Astrocyte of the cerebellum (primary cell): Measurements from ENCODE around the gene RFX6.

Source experiments
- DNase-seq: peaks from one replicate; pipeline ENCODE4 v3.0.0-alpha.2; 2011; ENCODE audit warnings: low read depth
- H3K4me3 ChIP-seq: 2 replicates; pipeline ENCODE4 v1.5.1; 2011; ENCODE audit warnings: mild to moderate bottlenecking, low read depth, low read length, moderate library complexity
- CTCF ChIP-seq: IDR thresholded peaks from 2 replicates; pipeline ENCODE4 v1.5.1; 2012; ENCODE audit warnings: low read length, low read depth, moderate library complexity, mild to moderate bottlenecking; ENCODE audit errors: missing control alignments
- in situ Hi-C: cut with HindIII; loops from 2 replicates; pipeline ENCODE4 v1.10.0; 2017; ENCODE audit warnings: low sequenced_read_pairs

Gene RFX6

GRCh38 chr6:116888732-116889360 lies 11.8 kb downstream of the RFX6 start:
- in situ Hi-C loops: no loop called here
- TF ChIP-seq CTCF: no peak
- DNase-seq: no peak
- no peak overlapping the region for H3K4me3 ChIP-seq

- in situ Hi-C loops: no loop called here
- H3K4me3 ChIP-seq: no peak overlapping the region
- TF ChIP-seq CTCF: no peak
- DNase-seq: no peak
Measured at GRCh38 chr6:116894669-116895068, 17.6 kb downstream of the RFX6 start.

DNA sequence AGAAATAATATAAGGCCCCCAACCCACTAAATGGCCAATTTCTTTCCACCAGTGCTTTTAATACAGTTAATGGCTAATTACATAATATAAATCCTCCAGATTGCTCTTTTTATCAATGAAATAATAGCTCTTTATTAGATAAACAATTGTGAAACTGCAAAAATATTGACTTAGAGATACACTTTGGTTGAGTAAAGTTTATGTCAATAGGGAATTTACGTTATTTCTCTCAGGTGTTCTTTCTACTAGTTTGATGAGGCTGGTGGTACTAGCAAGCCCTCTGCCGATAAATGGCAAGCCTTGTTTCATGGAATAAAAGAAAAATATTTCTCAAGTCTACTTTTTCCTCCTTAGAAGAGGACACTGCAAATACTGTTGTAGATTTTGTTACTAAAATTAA lies 18.9 kb downstream of the RFX6 start:
- TF ChIP-seq CTCF: no peak
- DNase-seq: no peak
- H3K4me3 ChIP-seq: no peak overlapping the region
- in situ Hi-C loops: no loop called here

- in situ Hi-C loops: no loop called here
- no peak for TF ChIP-seq CTCF
- no peak for DNase-seq
Measured at GRCh38 chr6:116902634-116903033, 25.6 kb downstream of the RFX6 start.

DNA sequence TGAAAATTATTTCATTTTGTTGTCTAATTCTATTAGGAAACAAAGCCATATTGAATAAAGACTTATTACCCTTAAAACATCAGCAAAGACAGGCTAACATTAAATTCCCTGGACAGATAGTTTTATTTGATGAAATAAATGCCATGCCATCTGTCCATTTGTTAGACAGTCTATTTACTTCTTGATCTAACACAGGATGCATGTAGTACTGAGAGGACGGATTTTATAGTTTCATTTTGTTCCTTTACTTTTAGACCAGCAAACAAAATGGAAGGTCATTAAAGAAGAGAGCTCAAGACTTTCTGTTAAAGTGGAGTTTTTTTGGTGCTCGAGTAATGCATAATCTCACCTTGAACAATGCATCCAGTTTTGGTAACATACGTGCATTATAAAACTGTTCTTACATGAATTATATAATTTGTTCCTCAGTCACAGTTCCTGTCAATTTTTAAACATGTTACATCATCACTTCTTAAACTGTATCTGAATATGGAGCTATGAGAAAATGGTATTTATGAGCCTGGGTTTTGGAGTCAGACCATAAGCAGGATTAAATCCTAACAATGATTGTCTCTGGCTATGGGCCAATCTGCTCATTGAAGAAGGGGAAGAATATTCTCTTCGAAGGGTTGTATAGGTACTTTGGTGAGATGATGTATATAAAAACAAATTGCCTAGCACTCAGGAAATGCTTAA lies 46.0 kb downstream of the RFX6 start:
- TF ChIP-seq CTCF: no peak
- H3K4me3 ChIP-seq: no peak overlapping the region
- in situ Hi-C loops: no loop called here
- DNase-seq: no peak

More at GRCh38 chr6:116902634-116903033, 25.6 kb downstream of the RFX6 start:
- no peak overlapping the region for H3K4me3 ChIP-seq

DNA sequence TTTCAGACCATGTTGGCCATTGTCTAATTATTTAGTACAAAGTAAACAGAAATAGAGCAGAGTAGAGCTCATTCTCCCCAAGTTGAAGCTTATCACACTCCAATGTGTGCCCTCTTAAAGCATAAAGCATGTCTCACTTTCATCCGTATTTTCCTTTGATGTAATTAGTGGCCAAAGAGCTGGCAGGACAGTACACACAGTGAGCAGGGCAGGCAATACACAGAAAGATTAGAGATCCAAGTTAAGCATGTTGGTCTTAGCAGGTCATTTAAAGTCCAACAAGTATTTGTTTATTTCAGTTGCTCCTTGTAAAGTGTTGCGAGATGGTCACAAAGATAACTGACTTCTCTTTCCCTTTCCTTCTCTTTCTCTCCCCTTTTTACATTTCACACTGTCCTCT lies 47.2 kb downstream of the RFX6 start:
- DNase-seq: no peak
- in situ Hi-C loops: no loop called here
- no peak for TF ChIP-seq CTCF
- H3K4me3 ChIP-seq: no peak overlapping the region
